Caco-2 (cell line): ENCODE results near the gene FAM210B. TPM values are rescaled to one million over a fixed set of nuclear protein-coding genes. Genes with fewer than 3 reads are reported as not detected.

Experiments used
- BruUV-seq: library from RNA; stranded (reverse); fragments of 400-500 nt; replicated peaks from 2 replicates; lab custom pipeline; 2021; lab: Mats Ljungman, UMichigan
- CTCF ChIA-PET: fragments of 300-600 bp; sonication (Branson Sonifier 250); formaldehyde crosslinking; loops from one replicate; lab custom pipeline; 2022; ENCODE audit warnings: antibody characterized with exemption; lab: Charles Lee
- POLR2A ChIA-PET: fragments of 300-600 bp; sonication (Branson Sonifier 250); formaldehyde crosslinking; loops from one replicate; lab custom pipeline; 2022; ENCODE audit warnings: antibody characterized with exemption; lab: Charles Lee
- DNase-seq, 2 experiments: peaks; one replicate each; pipeline versions ENCODE4 v3.0.0 to v3.0.0-alpha.2; 2020 to 2022
- H3K27me3 ChIP-seq: replicated peaks from 2 replicates; pipeline ENCODE4 v1.6.0; 2011; ENCODE audit warnings: low read length; ENCODE audit not compliant: control insufficient read depth, insufficient read depth
- H3K36me3 ChIP-seq: 2 replicates; pipeline ENCODE4 v1.5.1; 2011; ENCODE audit warnings: low read length; ENCODE audit not compliant: control insufficient read depth, insufficient read depth
- H3K4me1 ChIP-seq: fragments of 250-450 bp; sonication (Bioruptor Pico); 2 replicates; pipeline ENCODE4 v1.5.1; 2020; ENCODE audit warnings: mild to moderate bottlenecking
- H3K4me3 ChIP-seq: 2 replicates; pipeline ENCODE4 v1.5.1; 2011; ENCODE audit warnings: low read depth, mild to moderate bottlenecking, control low read depth, low read length
- H3K9me3 ChIP-seq: fragments of 250-450 bp; sonication (Bioruptor Pico); 2 replicates; pipeline ENCODE4 v1.5.1; 2020; ENCODE audit warnings: mild to moderate bottlenecking, moderate library complexity
- H3K27ac Mint-ChIP-seq: one replicate; pipeline ENCODE4 v1.8.0; 2022; ENCODE audit warnings: mixed read lengths; ENCODE audit not compliant: unreplicated experiment
- H3K27me3 Mint-ChIP-seq: one replicate; pipeline ENCODE4 v1.8.0; 2022; ENCODE audit warnings: mixed read lengths; ENCODE audit not compliant: insufficient read depth, unreplicated experiment
- H3K36me3 Mint-ChIP-seq: one replicate; pipeline ENCODE4 v1.8.0; 2022; ENCODE audit warnings: mild to moderate bottlenecking, mixed read lengths; ENCODE audit not compliant: insufficient read depth, unreplicated experiment
- H3K4me1 Mint-ChIP-seq: one replicate; pipeline ENCODE4 v1.8.0; 2022; ENCODE audit warnings: low read depth, mixed read lengths; ENCODE audit not compliant: unreplicated experiment
- H3K4me3 Mint-ChIP-seq: one replicate; pipeline ENCODE4 v1.8.0; 2022; ENCODE audit warnings: mild to moderate bottlenecking, moderate library complexity, mixed read lengths; ENCODE audit not compliant: unreplicated experiment
- H3K9me3 Mint-ChIP-seq: one replicate; pipeline ENCODE4 v1.8.0; 2022; ENCODE audit warnings: mixed read lengths; ENCODE audit not compliant: unreplicated experiment
- intact Hi-C: fragments of 100-400 bp; cut with micrococcal nuclease; formaldehyde crosslinking; loops from one replicate; pipeline ENCODE4 v1.10.0; 2022; ENCODE audit not compliant: unreplicated experiment
- total RNA-seq: library from RNA; stranded (reverse); gene quantifications from 2 replicates; pipeline ENCODE4 v1.2.3, GENCODE V29; 2022
- TF ChIP-seq, protein P1 (sequence below), 2 experiments: fragments of 200-600 bp in 1 of 2; IDR thresholded peaks; 1 replicate in 1 of 2; 2 replicates in 1 of 2; pipeline versions ENCODE4 v1.5.1 to v1.8.0; 2011 to 2022; ENCODE audit warnings: antibody characterized with exemption in 1 of 2, control low read depth in 1 of 2, inconsistent platforms in 1 of 2, low read depth in 1 of 2, low read length in 1 of 2, mild to moderate bottlenecking in 1 of 2, moderate library complexity in 1 of 2; ENCODE audit not compliant: insufficient read depth in 1 of 2, severe bottlenecking in 1 of 2, unreplicated experiment in 1 of 2

FAM210B gene
- total RNA-seq, 1 experiment from 2014 or later: 20.5 TPM

DNA sequence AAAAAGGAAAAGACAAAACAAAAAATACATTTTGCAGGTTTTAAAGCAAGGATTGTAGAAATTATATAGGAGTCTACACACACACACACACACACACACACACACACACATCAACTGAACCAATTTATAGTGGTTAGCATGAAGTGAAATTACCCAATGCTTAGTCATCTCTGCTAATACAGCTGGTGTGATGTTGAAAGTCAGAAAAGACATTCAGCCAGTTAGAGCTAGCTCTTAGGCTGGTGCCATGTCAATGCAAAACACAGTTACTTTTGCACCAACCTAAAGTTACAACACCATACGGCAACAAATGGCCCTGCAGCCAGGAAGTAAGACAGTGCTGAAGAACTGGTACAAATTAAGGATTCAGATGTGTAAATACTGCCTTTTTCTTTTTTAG lies 15.2 kb downstream of the FAM210B start:
- no peaks in the 10 kb centered on the region for H3K27me3 ChIP-seq
- H3K4me3 ChIP-seq: no peak overlapping the region
- no peaks in the 10 kb centered on the region for H3K9me3 Mint-ChIP-seq
- DNase-seq: peak; percentile 10 to 24
- H3K36me3 Mint-ChIP-seq: peaks cover 100% of the 10 kb centered on the region
- no peaks in the 10 kb centered on the region for H3K9me3 ChIP-seq
- ChIA-PET CTCF (no interaction called here), POLR2A (interaction anchor here (0.6 to 1.3 kb wide), 2 partner anchors 18 to 673 kb away, joined by 4 read pairs; partner anchors contain the start of genes AURKA and CSTF1)
- intact Hi-C loops: no loop called here
- peaks cover 2% of the 10 kb centered on the region; the same call in 1 of the 2 replicates for H3K36me3 ChIP-seq
- TF ChIP-seq, protein P1, sequence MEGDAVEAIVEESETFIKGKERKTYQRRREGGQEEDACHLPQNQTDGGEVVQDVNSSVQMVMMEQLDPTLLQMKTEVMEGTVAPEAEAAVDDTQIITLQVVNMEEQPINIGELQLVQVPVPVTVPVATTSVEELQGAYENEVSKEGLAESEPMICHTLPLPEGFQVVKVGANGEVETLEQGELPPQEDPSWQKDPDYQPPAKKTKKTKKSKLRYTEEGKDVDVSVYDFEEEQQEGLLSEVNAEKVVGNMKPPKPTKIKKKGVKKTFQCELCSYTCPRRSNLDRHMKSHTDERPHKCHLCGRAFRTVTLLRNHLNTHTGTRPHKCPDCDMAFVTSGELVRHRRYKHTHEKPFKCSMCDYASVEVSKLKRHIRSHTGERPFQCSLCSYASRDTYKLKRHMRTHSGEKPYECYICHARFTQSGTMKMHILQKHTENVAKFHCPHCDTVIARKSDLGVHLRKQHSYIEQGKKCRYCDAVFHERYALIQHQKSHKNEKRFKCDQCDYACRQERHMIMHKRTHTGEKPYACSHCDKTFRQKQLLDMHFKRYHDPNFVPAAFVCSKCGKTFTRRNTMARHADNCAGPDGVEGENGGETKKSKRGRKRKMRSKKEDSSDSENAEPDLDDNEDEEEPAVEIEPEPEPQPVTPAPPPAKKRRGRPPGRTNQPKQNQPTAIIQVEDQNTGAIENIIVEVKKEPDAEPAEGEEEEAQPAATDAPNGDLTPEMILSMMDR (IDR thresholded peaks at IDR 0.05; ENCODE audit: insufficient read depth in 1 of 2, low read depth in 1 of 2, low read length in 1 of 2, severe bottlenecking in 1 of 2, unreplicated experiment in 1 of 2): no peak
- no peak overlapping the region for H3K4me3 Mint-ChIP-seq
- no TSS peak for BruUV-seq
- no peak overlapping the region for H3K27ac Mint-ChIP-seq
- H3K27me3 Mint-ChIP-seq: no peaks in the 10 kb centered on the region
- H3K4me1 ChIP-seq: no peaks in the 10 kb centered on the region
- H3K4me1 Mint-ChIP-seq: no peaks in the 10 kb centered on the region

- DNase-seq: no peak
- ChIA-PET CTCF (no interaction called here), POLR2A (no interaction called here)
- no peak overlapping the region for H3K27ac Mint-ChIP-seq
- Histone ChIP-seq H3K27me3 (no peaks in the 10 kb centered on the region), H3K9me3 (no peaks in the 10 kb centered on the region), H3K4me3 (no peak overlapping the region), H3K36me3 (peaks cover 1% of the 10 kb centered on the region), H3K4me1 (no peaks in the 10 kb centered on the region)
- no peaks in the 10 kb centered on the region for H3K27me3 Mint-ChIP-seq
- intact Hi-C loops: no loop called here
- peaks cover 100% of the 10 kb centered on the region for H3K36me3 Mint-ChIP-seq
- no peaks in the 10 kb centered on the region for H3K4me1 Mint-ChIP-seq
- no peak overlapping the region for H3K4me3 Mint-ChIP-seq
- TF ChIP-seq, protein P1 (IDR thresholded peaks at IDR 0.05; ENCODE audit: insufficient read depth in 1 of 2, low read depth in 1 of 2, low read length in 1 of 2, severe bottlenecking in 1 of 2, unreplicated experiment in 1 of 2): no peak
- H3K9me3 Mint-ChIP-seq: no peaks in the 10 kb centered on the region
- no TSS peak for BruUV-seq
Observed at GRCh38 chr20:56376331-56376730, 17.6 kb downstream of the FAM210B start.

DNA sequence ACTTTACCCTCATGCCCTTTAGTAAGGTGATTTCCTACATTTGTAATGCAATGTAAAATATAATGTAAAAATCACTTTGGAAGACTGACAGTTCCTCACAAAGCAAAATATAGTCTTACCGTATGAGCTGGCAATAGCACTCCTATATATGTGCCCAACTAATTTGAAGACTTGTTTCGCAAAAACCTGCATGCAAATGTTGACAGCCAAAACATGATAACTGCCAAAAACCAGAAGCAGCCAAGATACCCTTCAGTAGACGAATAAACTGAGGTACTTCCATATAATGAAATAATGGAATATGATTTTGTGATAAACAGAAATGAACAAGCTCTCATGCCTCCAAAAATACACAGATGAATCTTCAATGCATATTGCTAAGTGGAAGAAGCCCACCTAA lies 19.6 kb downstream of the FAM210B start:
- H3K9me3 ChIP-seq: no peaks in the 10 kb centered on the region
- DNase-seq: no peak
- H3K9me3 Mint-ChIP-seq: no peaks in the 10 kb centered on the region
- POLR2A ChIA-PET: no interaction called here
- TF ChIP-seq, protein P1 (IDR thresholded peaks at IDR 0.05; ENCODE audit: insufficient read depth in 1 of 2, low read depth in 1 of 2, low read length in 1 of 2, severe bottlenecking in 1 of 2, unreplicated experiment in 1 of 2): no peak
- H3K4me3 ChIP-seq: no peak overlapping the region
- no peak overlapping the region for H3K27ac Mint-ChIP-seq
- peaks cover 2% of the 10 kb centered on the region for H3K36me3 ChIP-seq
- no peaks in the 10 kb centered on the region for H3K27me3 ChIP-seq
- H3K36me3 Mint-ChIP-seq: peaks cover 100% of the 10 kb centered on the region
- no peak overlapping the region for H3K4me3 Mint-ChIP-seq
- CTCF ChIA-PET: no interaction called here
- no TSS peak for BruUV-seq
- no peaks in the 10 kb centered on the region for H3K27me3 Mint-ChIP-seq
- intact Hi-C loops: no loop called here
- peaks cover 8% of the 10 kb centered on the region for H3K4me1 Mint-ChIP-seq
- H3K4me1 ChIP-seq: no peaks in the 10 kb centered on the region
